Measurements from ENCODE around the gene NOP56.
A peak's percentile ranks its signal among the peaks of the same experiment; 100 is the strongest.
"Not testable (repeated sequence)": the region's sequence is repeated elsewhere in the genome, so short reads cannot be mapped to it uniquely, and the experiment has no call there.

NOP56 gene

DNA sequence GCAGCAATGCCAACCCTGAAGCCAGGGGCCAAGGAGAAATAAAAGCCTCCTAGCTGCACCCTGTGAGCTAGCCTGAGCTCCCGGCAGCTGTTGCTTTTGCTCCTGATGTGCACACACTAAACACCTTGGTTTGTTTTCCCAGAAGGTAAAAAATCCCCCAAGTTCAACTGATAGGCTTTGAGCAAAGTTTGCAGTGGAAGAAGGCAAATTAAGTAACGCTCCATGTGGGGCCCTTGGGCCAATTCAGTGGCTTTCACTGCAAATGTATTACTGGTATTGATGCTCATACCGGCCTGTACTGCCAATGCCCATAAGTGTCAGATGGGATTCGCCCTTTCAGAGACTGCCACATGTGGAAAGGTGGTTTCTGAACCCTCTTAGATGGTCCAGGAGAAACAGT lies 21.0 kb downstream of the NOP56 start:
- intact Hi-C loops (cut with DNase I) = no loop called here
- peak in 1 of 10 donors; percentile 16 for DNase-seq

DNA sequence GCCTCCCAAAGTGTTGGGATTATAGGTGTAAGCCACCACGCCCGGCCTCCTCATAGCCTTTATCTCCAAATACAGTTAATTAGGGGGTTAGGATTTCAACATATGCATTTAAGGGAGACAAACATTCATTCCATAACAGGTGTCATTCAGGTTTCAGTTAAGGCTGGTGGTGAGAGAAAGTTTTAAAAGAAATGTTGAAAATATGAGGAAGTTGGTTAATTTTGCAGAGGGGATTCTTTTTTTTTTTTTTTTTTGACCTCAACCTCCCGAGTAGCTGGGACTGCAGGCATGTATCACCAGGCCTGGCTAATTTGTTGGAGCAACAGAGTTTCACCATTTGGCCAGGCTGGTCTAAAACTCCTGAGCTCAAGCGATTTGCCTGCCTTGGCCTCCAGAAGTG lies 27.6 kb downstream of the NOP56 start:
- DNase-seq = no peak

DNA sequence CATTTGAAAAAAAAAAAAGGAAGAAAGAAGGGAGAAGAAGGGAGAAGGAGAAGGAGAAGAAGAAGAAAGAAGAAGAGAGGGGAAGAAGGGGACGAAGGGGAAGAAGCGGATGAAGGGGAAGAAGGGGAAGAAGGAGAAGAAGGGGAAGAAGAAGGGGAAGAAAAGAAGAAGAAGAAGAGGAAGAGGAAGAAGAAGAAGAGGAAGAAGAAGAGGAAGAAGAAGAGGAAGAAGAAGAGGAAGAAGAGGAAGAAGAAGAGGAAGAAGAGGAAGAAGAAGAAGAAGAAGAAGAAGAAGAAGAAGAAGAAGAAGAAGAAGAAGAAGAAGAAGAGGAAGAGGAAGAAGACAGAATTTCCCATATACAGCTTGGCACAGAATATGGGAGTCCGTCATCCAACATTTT lies 29.6 kb downstream of the NOP56 start:
- DNase-seq; intact Hi-C loops (cut with DNase I): not testable (repeated sequence)

More for the DNA sequence above, 27.6 kb downstream of the NOP56 start:
- intact Hi-C loops (cut with DNase I) = no loop called here

GRCh38 chr20:2684817-2685216 lies 32.4 kb downstream of the NOP56 start:
- intact Hi-C loops (cut with DNase I) = loop anchor here (5.0 kb wide), 1 partner anchor 312 kb away; no protein-coding TSS in a partner anchor
- peak in 1 of 10 donors; percentile 10 for DNase-seq

- intact Hi-C loops (cut with DNase I) = loop anchor here (5.0 kb wide), 1 partner anchor 310 kb away; no protein-coding TSS in a partner anchor
- peak in 2 of 10 donors; percentile 19 to 67 for DNase-seq
These were observed 35.1 kb downstream of the NOP56 start for GRCh38 chr20:2687514-2687913.

- DNase-seq = peak in 8 of 10 donors; percentile 43 to 91 (median 63)
- intact Hi-C loops (cut with DNase I) = loop anchor here (5.0 kb wide), 1 partner anchor 309 kb away; no protein-coding TSS in a partner anchor
These were observed 35.7 kb downstream of the NOP56 start for GRCh38 chr20:2688041-2688591.

DNA sequence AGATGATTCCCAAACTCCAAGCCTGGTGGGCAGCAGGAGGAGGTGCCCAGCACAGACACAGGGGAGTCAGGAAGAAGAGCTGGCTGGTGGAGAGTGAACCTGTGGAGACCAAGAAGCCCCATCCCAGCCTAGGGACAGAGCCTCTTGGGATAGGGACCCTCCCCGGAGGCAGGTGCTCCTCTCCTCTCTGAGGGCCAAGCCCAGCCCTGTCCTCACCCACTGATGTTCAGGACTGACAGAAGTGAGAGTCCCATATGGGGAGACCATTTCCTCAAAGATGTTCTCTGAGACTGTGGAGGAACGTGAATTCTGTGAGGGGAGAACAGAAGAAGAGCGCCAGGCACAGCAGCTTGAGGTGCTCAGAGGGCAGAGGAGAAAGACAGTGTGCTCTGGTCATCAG lies 37.8 kb downstream of the NOP56 start:
- intact Hi-C loops (cut with DNase I) = loop anchor here (5.0 kb wide), 1 partner anchor 52 kb away; no protein-coding TSS in a partner anchor
- DNase-seq = peak in 2 of 10 donors; percentile 41 to 62

DNA sequence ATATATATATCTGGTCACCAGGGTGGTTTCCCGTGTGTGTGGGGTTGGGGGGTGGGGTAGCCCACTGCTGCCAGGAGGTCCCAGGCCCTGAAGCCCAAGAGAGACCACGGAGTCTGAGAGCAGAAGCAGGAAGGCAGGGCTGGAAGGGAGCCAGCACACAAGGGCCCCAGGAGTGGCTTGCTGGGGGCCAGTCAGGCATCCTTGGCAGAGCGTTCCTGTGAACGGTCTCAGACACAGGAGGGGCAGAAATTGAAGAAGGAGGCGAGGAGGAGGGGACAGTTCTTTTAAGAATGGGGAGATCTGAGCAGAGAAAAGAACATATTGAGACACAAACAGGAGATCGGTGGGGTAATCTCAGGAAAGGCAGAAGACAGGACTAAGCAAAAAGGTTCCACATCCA lies 38.3 kb downstream of the NOP56 start:
- intact Hi-C loops (cut with DNase I) = loop anchor here (5.0 kb wide), 1 partner anchor 52 kb away; no protein-coding TSS in a partner anchor
- peak in 1 of 10 donors; percentile 72 for DNase-seq

DNA sequence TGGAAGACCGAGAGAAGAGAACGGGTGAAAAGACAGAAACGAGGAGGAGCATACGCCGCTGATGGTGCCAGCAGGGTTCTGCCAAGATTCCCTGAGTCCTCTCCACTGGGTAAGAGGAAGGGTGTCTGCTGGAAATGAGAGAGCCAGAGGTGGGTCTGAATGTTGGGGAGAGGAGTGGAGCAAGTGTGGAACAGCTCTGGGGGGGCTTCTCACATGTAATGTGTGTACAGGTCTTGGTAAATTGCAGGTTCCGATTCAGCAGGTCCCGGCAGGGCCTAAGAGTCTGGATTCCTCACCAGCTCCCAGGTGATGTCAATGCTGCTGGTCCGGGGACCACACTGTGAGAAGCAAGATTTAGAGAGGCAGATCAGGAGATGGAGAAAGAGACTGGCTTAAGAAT lies 38.7 kb downstream of the NOP56 start:
- peak in 2 of 10 donors; percentile 9 to 62 for DNase-seq
- intact Hi-C loops (cut with DNase I) = loop anchor here (5.0 kb wide), 1 partner anchor 51 kb away; no protein-coding TSS in a partner anchor

DNA sequence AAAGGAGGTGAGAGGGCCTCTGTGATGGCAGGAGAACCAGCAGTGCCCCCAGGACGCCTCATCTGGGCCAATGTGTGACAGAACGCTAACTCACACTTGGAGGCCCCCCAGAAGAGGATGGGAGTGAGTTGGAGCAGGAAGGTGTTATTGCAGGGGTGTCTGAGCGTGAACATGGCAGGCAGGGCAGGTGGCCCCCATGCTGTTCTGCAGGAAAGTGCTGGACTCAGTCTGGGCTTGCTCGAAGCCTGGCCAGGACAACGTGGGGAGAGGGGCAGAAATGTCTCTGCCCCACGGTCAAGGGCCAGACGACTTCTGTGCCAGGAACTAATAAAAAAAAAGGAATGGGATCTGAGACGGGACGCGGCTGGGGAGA lies 39.2 kb downstream of the NOP56 start:
- intact Hi-C loops (cut with DNase I) = loop anchor here (5.0 kb wide), 1 partner anchor 51 kb away; no protein-coding TSS in a partner anchor
- peak in 2 of 10 donors; percentile 51 to 70 for DNase-seq

DNA sequence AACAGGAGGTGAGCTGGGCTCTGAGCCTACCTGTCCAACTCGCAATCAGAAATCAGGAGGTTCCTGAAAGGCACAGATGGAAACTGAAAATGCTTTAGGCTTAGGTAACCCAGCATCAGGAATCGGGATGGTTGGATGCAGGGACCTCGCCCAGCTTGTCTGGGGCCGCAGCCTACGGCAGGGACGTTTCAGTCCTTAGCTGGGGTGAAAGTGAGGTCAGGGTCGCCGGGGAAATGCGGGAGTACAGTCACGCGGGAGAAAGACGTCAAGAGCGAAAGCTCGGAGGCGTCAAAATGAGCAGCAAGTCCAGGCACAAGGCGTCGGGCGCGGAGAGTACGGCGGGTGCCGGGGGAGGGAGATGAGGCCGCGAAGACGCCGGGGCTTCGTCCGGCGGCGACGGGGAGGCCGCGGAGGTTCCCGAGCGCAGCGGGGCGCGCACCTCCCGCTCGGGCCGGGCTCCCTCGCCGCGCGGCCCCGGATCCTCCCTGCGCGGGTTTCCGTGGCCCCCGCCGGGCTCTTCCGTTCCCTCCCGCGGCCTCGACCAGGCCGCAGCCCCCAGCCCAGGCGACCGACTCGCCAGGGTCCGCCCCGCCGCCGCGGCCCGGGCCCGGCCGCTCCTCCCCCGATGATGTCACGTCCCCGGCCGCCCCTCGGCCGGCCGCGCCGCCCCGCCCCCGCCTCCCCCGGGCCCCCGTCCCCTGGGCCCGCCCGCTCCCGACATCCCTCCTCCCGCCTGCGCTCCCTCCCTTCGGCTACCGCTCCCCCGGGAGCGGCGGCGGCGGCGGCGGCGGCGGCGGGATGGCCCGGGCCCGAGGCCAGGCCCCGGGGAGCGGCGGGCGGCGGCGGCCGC lies 39.8 kb downstream of the NOP56 start, which contains the start of gene EBF4:
TSS of gene EBF4 (plus strand) at position 745 of the 850 bp plus-strand sequence. CDS start 866 bp downstream, outside the sequence.
- intact Hi-C loops (cut with DNase I) = loop anchor here (5.0 kb wide), 1 partner anchor 50 kb away; no protein-coding TSS in a partner anchor
- DNase-seq = peak in 6 of 10 donors; percentile 28 to 89 (median 72)

GRCh38 chr20:2692886-2693285 lies 40.5 kb downstream of the NOP56 start:
- intact Hi-C loops (cut with DNase I) = loop anchor here (5.0 kb wide), 1 partner anchor 49 kb away; no protein-coding TSS in a partner anchor
- DNase-seq = peak in 1 of 10 donors; percentile 46

- peak in 8 of 10 donors; percentile 39 to 93 (median 62) for DNase-seq
- intact Hi-C loops (cut with DNase I) = loop anchor here (5.0 kb wide), 1 partner anchor 49 kb away; no protein-coding TSS in a partner anchor
These were observed 41.0 kb downstream of the NOP56 start for GRCh38 chr20:2693286-2694007.

DNA sequence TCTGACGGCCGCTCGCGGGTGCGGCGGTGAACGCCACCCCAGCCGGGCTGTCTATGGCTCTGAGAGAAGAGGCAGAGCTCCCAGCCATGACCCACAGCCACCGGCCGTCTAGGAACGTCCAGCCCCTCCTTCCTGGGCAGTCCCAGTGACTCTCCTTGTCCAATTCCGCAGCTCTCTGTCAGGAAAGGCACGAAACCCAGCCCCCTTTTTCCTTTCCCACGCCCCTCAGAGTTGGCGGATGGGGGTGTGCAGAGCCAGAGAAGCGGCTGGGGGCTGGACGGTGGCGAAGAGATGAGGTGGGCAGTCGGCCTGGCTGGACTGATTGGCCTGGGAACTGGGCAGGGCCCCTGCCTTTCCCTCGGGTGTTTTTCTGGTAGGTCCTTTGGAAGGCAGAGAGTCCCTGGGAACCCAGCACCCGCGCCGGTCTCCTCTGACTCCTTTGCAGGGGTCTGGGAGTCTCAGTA lies 41.6 kb downstream of the NOP56 start:
- DNase-seq = peak in 3 of 10 donors; percentile 16 to 74 (median 67)
- intact Hi-C loops (cut with DNase I) = loop anchor here (5.0 kb wide), 1 partner anchor 48 kb away; no protein-coding TSS in a partner anchor

- intact Hi-C loops (cut with DNase I) = loop anchor here (5.0 kb wide), 1 partner anchor 48 kb away; no protein-coding TSS in a partner anchor
- DNase-seq = peak in 1 of 10 donors; percentile 60
These were observed 42.1 kb downstream of the NOP56 start for GRCh38 chr20:2694519-2694918.

DNA sequence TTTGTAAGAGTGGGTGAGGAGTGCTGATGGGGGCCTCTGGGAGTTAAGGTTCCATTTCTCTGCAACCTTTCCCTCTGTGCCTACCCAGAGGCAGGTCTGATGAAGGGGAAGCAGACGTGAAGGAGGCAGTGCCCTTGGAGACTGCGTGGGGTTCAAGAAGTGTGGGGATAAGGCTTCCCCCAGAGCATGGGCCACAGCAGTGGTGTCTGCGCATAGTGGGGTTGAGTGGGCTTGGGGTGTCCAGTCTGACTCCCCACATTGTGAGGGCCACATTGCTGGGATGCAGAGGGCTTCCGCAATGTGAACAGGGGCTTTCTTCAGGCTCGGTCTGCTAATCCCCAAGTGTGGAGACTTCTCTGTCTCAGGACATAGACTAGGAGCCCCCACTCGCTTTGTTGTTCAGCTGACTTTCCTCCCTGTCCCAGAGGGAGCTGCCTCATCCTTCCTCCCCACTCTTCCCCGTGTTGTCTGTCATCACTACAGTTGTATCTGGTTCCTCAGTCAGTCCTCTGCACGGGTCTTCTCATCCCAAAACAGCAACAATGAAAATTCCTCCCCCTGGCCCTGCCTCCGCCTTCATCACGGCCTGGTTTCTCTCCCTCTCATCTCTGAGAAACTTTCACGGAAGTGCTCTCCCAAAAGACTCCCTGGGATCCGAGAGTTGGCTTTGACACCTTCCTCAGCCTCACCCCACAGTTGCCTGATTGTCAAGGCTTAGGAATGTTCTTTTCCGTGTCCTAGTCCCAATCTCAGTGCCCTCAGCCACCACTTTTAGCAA lies 43.0 kb downstream of the NOP56 start:
- intact Hi-C loops (cut with DNase I) = no loop called here
- DNase-seq = peak in 1 of 10 donors; percentile 36

DNA sequence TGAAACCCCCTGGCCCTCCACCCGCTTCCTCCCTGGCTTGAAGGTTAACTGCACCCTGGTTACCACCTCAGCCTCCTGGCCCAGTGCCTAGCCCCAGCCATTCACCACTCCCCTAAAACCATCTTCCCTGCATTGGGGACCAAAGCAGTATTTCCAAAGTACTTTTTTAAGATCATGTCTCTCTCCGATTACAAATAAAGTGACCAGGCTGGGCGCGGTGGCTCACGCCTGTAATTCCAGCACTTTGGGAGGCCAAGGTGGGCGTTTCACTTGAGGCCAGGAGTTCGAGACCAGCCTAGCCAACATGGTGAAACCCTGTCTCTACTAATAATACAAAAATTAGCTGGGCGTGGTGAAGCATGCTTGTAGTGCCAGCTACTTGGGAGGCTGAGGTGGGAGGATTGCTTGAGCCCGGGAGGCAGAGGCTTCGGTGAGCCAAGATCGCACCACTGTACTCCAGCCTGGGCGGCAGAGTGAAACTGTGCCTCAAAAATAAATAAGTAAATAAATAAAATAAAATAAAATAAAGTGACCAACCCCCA lies 43.6 kb downstream of the NOP56 start:
- DNase-seq = peak in 2 of 10 donors; percentile 48 to 67
- intact Hi-C loops (cut with DNase I) = not testable (repeated sequence)

GRCh38 chr20:2696646-2697045 lies 44.2 kb downstream of the NOP56 start:
- peak in 2 of 10 donors; percentile 22 to 50 for DNase-seq
- intact Hi-C loops (cut with DNase I) = no loop called here

GRCh38 chr20:2697768-2698167 lies 45.3 kb downstream of the NOP56 start:
- peak in 2 of 10 donors; percentile 24 to 29 for DNase-seq
- intact Hi-C loops (cut with DNase I) = no loop called here
